Measurements from ENCODE around the gene TMEM212.
A peak's percentile ranks its signal among the peaks of the same experiment; 100 is the strongest.

The TMEM212 gene

DNA sequence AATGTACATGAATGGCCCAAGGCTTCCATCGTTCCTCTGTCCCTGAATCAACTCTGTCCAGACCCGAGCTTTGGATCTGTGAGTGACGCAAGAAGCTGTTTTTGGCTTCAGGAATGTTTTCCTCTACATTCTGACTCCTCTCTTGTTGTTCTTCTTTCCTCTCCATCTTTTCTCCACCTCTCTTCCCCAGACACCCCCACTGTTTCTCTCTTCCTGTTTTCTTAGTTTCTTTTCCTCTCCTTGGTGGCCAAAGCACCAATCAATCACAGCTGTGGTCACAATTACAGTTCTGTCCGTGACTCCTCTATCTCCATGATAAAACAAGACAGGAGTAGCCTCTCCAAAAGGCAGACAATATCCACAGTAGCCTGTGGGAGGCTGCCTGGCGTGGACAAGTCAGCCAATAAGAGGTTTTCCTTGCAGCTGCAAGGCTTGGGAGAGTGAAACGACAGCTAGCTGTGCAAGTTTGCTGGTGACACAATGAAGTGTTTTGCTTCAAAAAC lies 4.9 kb upstream of the TMEM212 start:
- Histone ChIP-seq H3F3A (ENCODE audit: low read depth) (no peaks in the 10 kb centered on the region), H3K79me2 (ENCODE audit: insufficient read depth, low read length) (no peaks in the 10 kb centered on the region), H3K9me2 (replicated peaks; ENCODE audit: low read depth, low read length) (no peaks in the 10 kb centered on the region), H3K27me3 (ENCODE audit: insufficient read depth, low read length, poor library complexity, severe bottlenecking) (no peaks in the 10 kb centered on the region), H3K9me3 (ENCODE audit: insufficient read depth, low read depth, low read length) (no peaks in the 10 kb centered on the region), H4K20me1 (ENCODE audit: insufficient read depth, low read length, poor library complexity, severe bottlenecking) (no peaks in the 10 kb centered on the region), H3K4me3 (ENCODE audit: low read length, poor library complexity, severe bottlenecking) (no peak overlapping the region), H3K4me1 (ENCODE audit: insufficient read depth, low read length, poor library complexity, severe bottlenecking) (no peaks in the 10 kb centered on the region), H3K9ac (ENCODE audit: low read depth, low read length, poor library complexity, severe bottlenecking) (no peak overlapping the region), H3K36me3 (ENCODE audit: insufficient read depth, low read length) (no peaks in the 10 kb centered on the region), H2AFZ (ENCODE audit: low read length) (no peak overlapping the region), H3K4me2 (ENCODE audit: low read depth, low read length, poor library complexity, severe bottlenecking) (no peak overlapping the region)
- TF ChIP-seq EZH2phosphoT487 (IDR thresholded peaks at IDR 0.05; ENCODE audit: borderline replicate concordance): no peak
- TF ChIP-seq, protein P1, sequence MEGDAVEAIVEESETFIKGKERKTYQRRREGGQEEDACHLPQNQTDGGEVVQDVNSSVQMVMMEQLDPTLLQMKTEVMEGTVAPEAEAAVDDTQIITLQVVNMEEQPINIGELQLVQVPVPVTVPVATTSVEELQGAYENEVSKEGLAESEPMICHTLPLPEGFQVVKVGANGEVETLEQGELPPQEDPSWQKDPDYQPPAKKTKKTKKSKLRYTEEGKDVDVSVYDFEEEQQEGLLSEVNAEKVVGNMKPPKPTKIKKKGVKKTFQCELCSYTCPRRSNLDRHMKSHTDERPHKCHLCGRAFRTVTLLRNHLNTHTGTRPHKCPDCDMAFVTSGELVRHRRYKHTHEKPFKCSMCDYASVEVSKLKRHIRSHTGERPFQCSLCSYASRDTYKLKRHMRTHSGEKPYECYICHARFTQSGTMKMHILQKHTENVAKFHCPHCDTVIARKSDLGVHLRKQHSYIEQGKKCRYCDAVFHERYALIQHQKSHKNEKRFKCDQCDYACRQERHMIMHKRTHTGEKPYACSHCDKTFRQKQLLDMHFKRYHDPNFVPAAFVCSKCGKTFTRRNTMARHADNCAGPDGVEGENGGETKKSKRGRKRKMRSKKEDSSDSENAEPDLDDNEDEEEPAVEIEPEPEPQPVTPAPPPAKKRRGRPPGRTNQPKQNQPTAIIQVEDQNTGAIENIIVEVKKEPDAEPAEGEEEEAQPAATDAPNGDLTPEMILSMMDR (conservative IDR thresholded peaks at IDR 0.05; ENCODE audit: low read length): no peak

DNA sequence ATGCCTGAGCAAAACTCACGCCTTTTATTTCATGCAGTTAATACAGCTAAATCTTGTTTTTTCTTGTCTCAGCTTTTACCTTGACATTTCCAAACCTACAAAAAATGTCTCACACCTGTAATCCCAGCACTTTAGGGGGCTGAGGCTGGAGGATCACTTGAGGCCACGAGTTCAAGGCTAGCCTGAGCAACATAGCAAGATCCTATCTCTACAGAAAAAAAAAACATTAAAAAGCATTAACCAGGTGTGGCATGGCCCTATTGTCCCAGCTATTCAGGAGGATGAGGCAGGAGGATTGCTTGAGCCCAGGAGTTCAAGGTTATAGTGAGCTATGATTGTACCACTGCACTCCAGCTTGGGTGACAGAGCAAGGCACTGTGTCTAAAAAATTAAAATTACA lies 3.9 kb upstream of the TMEM212 start:
- Histone ChIP-seq H3K36me3 (ENCODE audit: insufficient read depth, low read length) (no peaks in the 10 kb centered on the region), H3K9me2 (replicated peaks; ENCODE audit: low read depth, low read length) (no peaks in the 10 kb centered on the region), H4K20me1 (ENCODE audit: insufficient read depth, low read length, poor library complexity, severe bottlenecking) (no peaks in the 10 kb centered on the region), H3K9me3 (ENCODE audit: insufficient read depth, low read depth, low read length) (no peaks in the 10 kb centered on the region), H3K27me3 (ENCODE audit: insufficient read depth, low read length, poor library complexity, severe bottlenecking) (no peaks in the 10 kb centered on the region), H3K79me2 (ENCODE audit: insufficient read depth, low read length) (no peaks in the 10 kb centered on the region), H3K4me3 (ENCODE audit: low read length, poor library complexity, severe bottlenecking) (no peak overlapping the region), H3K4me1 (ENCODE audit: insufficient read depth, low read length, poor library complexity, severe bottlenecking) (no peaks in the 10 kb centered on the region), H3K4me2 (ENCODE audit: low read depth, low read length, poor library complexity, severe bottlenecking) (no peak overlapping the region), H2AFZ (ENCODE audit: low read length) (no peak overlapping the region), H3F3A (ENCODE audit: low read depth) (no peaks in the 10 kb centered on the region), H3K9ac (ENCODE audit: low read depth, low read length, poor library complexity, severe bottlenecking) (no peak overlapping the region)
- TF ChIP-seq, protein P1 (conservative IDR thresholded peaks at IDR 0.05; ENCODE audit: low read length): no peak
- no peak for TF ChIP-seq EZH2phosphoT487 (IDR thresholded peaks at IDR 0.05; ENCODE audit: borderline replicate concordance)

DNA sequence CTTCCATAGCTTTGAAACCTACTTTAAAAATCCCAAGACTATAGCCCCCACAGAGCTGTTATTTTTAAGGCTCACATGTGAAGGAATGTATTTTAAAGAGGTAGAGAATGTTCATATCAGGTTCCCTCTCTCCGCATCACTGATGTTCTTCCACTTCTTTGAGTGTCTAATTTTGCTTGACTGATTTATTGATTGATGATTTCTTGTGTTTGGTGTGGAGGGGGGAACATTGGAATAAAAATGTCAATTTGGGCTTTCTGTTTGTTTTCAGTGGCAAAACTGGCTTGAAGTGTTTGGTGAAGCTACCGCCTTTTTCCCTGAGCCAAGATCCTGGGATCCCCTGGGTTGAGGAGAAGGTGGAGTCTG lies 2.7 kb upstream of the TMEM212 start:
- Histone ChIP-seq H3K79me2 (ENCODE audit: insufficient read depth, low read length) (no peaks in the 10 kb centered on the region), H3K4me3 (ENCODE audit: low read length, poor library complexity, severe bottlenecking) (no peak overlapping the region), H3K9me2 (replicated peaks; ENCODE audit: low read depth, low read length) (no peaks in the 10 kb centered on the region), H2AFZ (ENCODE audit: low read length) (peak overlapping the region; percentile 24; the same call in 1 of the 2 replicates), H3K36me3 (ENCODE audit: insufficient read depth, low read length) (no peaks in the 10 kb centered on the region), H3K9me3 (ENCODE audit: insufficient read depth, low read depth, low read length) (no peaks in the 10 kb centered on the region), H3K27me3 (ENCODE audit: insufficient read depth, low read length, poor library complexity, severe bottlenecking) (no peaks in the 10 kb centered on the region), H4K20me1 (ENCODE audit: insufficient read depth, low read length, poor library complexity, severe bottlenecking) (no peaks in the 10 kb centered on the region), H3K4me1 (ENCODE audit: insufficient read depth, low read length, poor library complexity, severe bottlenecking) (no peaks in the 10 kb centered on the region), H3K4me2 (ENCODE audit: low read depth, low read length, poor library complexity, severe bottlenecking) (no peak overlapping the region), H3F3A (ENCODE audit: low read depth) (no peaks in the 10 kb centered on the region), H3K9ac (ENCODE audit: low read depth, low read length, poor library complexity, severe bottlenecking) (no peak overlapping the region)
- TF ChIP-seq, protein P1 (conservative IDR thresholded peaks at IDR 0.05; ENCODE audit: low read length): no peak
- no peak for TF ChIP-seq EZH2phosphoT487 (IDR thresholded peaks at IDR 0.05; ENCODE audit: borderline replicate concordance)
